Caco-2 (cell line): ENCODE results near the gene MCM3. TPM values are rescaled to one million over a fixed set of nuclear protein-coding genes. Genes with fewer than 3 reads are reported as not detected.

Experiments
- BruUV-seq: library from RNA; stranded (reverse); fragments of 400-500 nt; replicated peaks from 2 replicates; lab custom pipeline; 2021; lab: Mats Ljungman, UMichigan
- CTCF ChIA-PET: fragments of 300-600 bp; sonication (Branson Sonifier 250); formaldehyde crosslinking; loops from one replicate; lab custom pipeline; 2022; ENCODE audit warnings: antibody characterized with exemption; lab: Charles Lee
- POLR2A ChIA-PET: fragments of 300-600 bp; sonication (Branson Sonifier 250); formaldehyde crosslinking; loops from one replicate; lab custom pipeline; 2022; ENCODE audit warnings: antibody characterized with exemption; lab: Charles Lee
- DNase-seq, 2 experiments: peaks; one replicate each; pipeline versions ENCODE4 v3.0.0 to v3.0.0-alpha.2; 2020 to 2022
- H3K27me3 ChIP-seq: replicated peaks from 2 replicates; pipeline ENCODE4 v1.6.0; 2011; ENCODE audit warnings: low read length; ENCODE audit not compliant: control insufficient read depth, insufficient read depth
- H3K36me3 ChIP-seq: 2 replicates; pipeline ENCODE4 v1.5.1; 2011; ENCODE audit warnings: low read length; ENCODE audit not compliant: control insufficient read depth, insufficient read depth
- H3K4me1 ChIP-seq: fragments of 250-450 bp; sonication (Bioruptor Pico); 2 replicates; pipeline ENCODE4 v1.5.1; 2020; ENCODE audit warnings: mild to moderate bottlenecking
- H3K4me3 ChIP-seq: 2 replicates; pipeline ENCODE4 v1.5.1; 2011; ENCODE audit warnings: low read depth, mild to moderate bottlenecking, control low read depth, low read length
- H3K9me3 ChIP-seq: fragments of 250-450 bp; sonication (Bioruptor Pico); 2 replicates; pipeline ENCODE4 v1.5.1; 2020; ENCODE audit warnings: mild to moderate bottlenecking, moderate library complexity
- H3K27ac Mint-ChIP-seq: one replicate; pipeline ENCODE4 v1.8.0; 2022; ENCODE audit warnings: mixed read lengths; ENCODE audit not compliant: unreplicated experiment
- H3K27me3 Mint-ChIP-seq: one replicate; pipeline ENCODE4 v1.8.0; 2022; ENCODE audit warnings: mixed read lengths; ENCODE audit not compliant: insufficient read depth, unreplicated experiment
- H3K36me3 Mint-ChIP-seq: one replicate; pipeline ENCODE4 v1.8.0; 2022; ENCODE audit warnings: mild to moderate bottlenecking, mixed read lengths; ENCODE audit not compliant: insufficient read depth, unreplicated experiment
- H3K4me1 Mint-ChIP-seq: one replicate; pipeline ENCODE4 v1.8.0; 2022; ENCODE audit warnings: low read depth, mixed read lengths; ENCODE audit not compliant: unreplicated experiment
- H3K4me3 Mint-ChIP-seq: one replicate; pipeline ENCODE4 v1.8.0; 2022; ENCODE audit warnings: mild to moderate bottlenecking, moderate library complexity, mixed read lengths; ENCODE audit not compliant: unreplicated experiment
- H3K9me3 Mint-ChIP-seq: one replicate; pipeline ENCODE4 v1.8.0; 2022; ENCODE audit warnings: mixed read lengths; ENCODE audit not compliant: unreplicated experiment
- intact Hi-C: fragments of 100-400 bp; cut with micrococcal nuclease; formaldehyde crosslinking; loops from one replicate; pipeline ENCODE4 v1.10.0; 2022; ENCODE audit not compliant: unreplicated experiment
- total RNA-seq: library from RNA; stranded (reverse); gene quantifications from 2 replicates; pipeline ENCODE4 v1.2.3, GENCODE V29; 2022
- TF ChIP-seq, protein P1 (sequence below), 2 experiments: fragments of 200-600 bp in 1 of 2; IDR thresholded peaks; 1 replicate in 1 of 2; 2 replicates in 1 of 2; pipeline versions ENCODE4 v1.5.1 to v1.8.0; 2011 to 2022; ENCODE audit warnings: antibody characterized with exemption in 1 of 2, control low read depth in 1 of 2, inconsistent platforms in 1 of 2, low read depth in 1 of 2, low read length in 1 of 2, mild to moderate bottlenecking in 1 of 2, moderate library complexity in 1 of 2; ENCODE audit not compliant: insufficient read depth in 1 of 2, severe bottlenecking in 1 of 2, unreplicated experiment in 1 of 2

Gene MCM3
- total RNA-seq, 1 experiment from 2014 or later = 151 TPM

DNA sequence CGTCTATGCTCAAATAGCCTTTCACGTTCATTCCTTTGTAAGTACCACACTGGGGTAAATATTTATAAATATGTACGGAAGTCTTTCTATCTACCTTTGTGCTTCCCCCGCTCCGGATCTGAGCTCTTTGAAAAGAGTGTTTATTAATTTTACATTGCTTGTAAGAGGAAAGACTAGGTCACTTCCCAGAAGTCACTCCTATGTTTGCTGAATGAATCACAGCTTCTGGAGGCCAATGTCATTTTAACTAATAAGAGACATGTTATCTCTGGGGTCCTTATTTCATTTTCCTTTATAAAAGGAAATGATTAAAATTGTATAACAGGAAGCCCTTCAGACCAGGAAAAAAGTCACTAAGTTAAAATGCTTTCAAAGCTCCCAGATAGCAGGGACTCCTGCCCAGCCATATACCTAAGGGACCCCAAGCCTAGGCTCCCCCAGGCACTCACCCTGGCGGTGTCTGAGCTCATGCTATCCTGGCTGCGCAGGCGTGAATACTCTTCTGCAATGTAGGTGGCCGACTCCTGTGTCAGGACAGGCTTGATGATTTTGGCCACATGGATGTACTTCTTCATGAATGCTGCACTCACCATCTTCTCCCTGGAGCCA, 12.6 kb downstream of the MCM3 start:
- ChIA-PET CTCF (no interaction called here), POLR2A (no interaction called here)
- H3K4me1 ChIP-seq = no peaks in the 10 kb centered on the region
- Mint-ChIP-seq H3K9me3 (no peaks in the 10 kb centered on the region), H3K36me3 (peaks cover 91% of the 10 kb centered on the region), H3K4me3 (no peak overlapping the region), H3K27me3 (no peaks in the 10 kb centered on the region), H3K4me1 (no peaks in the 10 kb centered on the region), H3K27ac (no peak overlapping the region)
- H3K27me3 ChIP-seq = no peaks in the 10 kb centered on the region
- H3K9me3 ChIP-seq = no peaks in the 10 kb centered on the region
- TF ChIP-seq, protein P1, sequence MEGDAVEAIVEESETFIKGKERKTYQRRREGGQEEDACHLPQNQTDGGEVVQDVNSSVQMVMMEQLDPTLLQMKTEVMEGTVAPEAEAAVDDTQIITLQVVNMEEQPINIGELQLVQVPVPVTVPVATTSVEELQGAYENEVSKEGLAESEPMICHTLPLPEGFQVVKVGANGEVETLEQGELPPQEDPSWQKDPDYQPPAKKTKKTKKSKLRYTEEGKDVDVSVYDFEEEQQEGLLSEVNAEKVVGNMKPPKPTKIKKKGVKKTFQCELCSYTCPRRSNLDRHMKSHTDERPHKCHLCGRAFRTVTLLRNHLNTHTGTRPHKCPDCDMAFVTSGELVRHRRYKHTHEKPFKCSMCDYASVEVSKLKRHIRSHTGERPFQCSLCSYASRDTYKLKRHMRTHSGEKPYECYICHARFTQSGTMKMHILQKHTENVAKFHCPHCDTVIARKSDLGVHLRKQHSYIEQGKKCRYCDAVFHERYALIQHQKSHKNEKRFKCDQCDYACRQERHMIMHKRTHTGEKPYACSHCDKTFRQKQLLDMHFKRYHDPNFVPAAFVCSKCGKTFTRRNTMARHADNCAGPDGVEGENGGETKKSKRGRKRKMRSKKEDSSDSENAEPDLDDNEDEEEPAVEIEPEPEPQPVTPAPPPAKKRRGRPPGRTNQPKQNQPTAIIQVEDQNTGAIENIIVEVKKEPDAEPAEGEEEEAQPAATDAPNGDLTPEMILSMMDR (IDR thresholded peaks at IDR 0.05; ENCODE audit: insufficient read depth in 1 of 2, low read depth in 1 of 2, low read length in 1 of 2, severe bottlenecking in 1 of 2, unreplicated experiment in 1 of 2) = no peak
- no peak overlapping the region for H3K4me3 ChIP-seq
- intact Hi-C loops = no loop called here
- no peak for DNase-seq
- peaks cover 4% of the 10 kb centered on the region for H3K36me3 ChIP-seq
- no TSS peak for BruUV-seq

DNA sequence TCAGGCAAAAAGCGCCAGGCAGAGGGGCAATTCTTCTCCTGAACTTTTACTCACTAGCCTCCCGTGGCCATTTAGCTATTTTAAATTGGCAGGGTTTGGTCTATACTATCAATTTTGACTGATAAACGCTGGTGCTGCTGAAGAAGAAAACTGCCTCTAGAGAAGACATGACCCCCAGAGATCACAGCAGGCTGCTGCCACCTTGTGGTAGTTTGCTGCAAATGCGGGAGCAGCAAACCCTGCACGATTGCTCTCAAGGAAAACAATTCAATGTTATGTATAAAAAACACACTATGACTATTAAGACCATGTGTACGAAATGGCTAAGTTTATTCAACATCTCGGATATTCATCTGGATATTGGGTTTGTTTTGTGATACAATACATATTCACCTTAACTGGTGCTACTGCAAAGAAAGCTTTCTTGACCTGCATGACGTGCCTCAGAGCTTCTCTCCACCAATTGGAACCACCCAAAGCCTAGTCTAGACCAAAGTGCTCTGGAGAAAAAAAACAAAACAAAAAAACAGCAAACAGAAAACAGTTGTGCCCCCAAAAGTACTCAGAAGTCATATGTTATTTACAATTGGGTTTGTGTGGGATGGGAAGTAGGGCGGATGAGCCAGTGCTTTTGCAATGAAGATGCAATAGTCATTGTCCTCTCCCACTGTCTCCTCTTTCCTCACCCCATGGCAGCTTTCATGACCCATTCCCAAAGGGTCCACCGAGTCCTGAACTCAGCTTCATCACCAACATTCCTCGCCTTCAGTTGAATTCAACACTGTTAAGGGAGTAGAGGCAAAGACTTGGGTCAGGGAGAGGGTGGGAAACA, 20.6 kb downstream of the MCM3 start:
- no peak overlapping the region for H3K27ac Mint-ChIP-seq
- peaks cover 78% of the 10 kb centered on the region for H3K36me3 Mint-ChIP-seq
- no peak overlapping the region for H3K4me3 ChIP-seq
- H3K27me3 ChIP-seq = no peaks in the 10 kb centered on the region
- H3K4me1 Mint-ChIP-seq = no peaks in the 10 kb centered on the region
- POLR2A ChIA-PET = no interaction called here
- no peaks in the 10 kb centered on the region for H3K9me3 Mint-ChIP-seq
- DNase-seq = peak; percentile 54 to 72
- H3K4me1 ChIP-seq = no peaks in the 10 kb centered on the region
- intact Hi-C loops = loop anchor here (1.0 kb wide), 3 partner anchors 30 to 201 kb away; no protein-coding TSS in a partner anchor
- H3K9me3 ChIP-seq = no peaks in the 10 kb centered on the region
- TSS peak; percentile 83 for BruUV-seq
- H3K36me3 ChIP-seq = peaks cover 2% of the 10 kb centered on the region; the same call in 1 of the 2 replicates
- TF ChIP-seq, protein P1 (IDR thresholded peaks at IDR 0.05; ENCODE audit: insufficient read depth in 1 of 2, low read depth in 1 of 2, low read length in 1 of 2, severe bottlenecking in 1 of 2, unreplicated experiment in 1 of 2) = peak; percentile 83 to 91
- no peaks in the 10 kb centered on the region for H3K27me3 Mint-ChIP-seq
- H3K4me3 Mint-ChIP-seq = no peak overlapping the region
- CTCF ChIA-PET = interaction anchor here (0.6 to 1.1 kb wide), 5 partner anchors 11 to 101 kb away, joined by 3 to 4 read pairs (median 3); no protein-coding TSS in a partner anchor

DNA sequence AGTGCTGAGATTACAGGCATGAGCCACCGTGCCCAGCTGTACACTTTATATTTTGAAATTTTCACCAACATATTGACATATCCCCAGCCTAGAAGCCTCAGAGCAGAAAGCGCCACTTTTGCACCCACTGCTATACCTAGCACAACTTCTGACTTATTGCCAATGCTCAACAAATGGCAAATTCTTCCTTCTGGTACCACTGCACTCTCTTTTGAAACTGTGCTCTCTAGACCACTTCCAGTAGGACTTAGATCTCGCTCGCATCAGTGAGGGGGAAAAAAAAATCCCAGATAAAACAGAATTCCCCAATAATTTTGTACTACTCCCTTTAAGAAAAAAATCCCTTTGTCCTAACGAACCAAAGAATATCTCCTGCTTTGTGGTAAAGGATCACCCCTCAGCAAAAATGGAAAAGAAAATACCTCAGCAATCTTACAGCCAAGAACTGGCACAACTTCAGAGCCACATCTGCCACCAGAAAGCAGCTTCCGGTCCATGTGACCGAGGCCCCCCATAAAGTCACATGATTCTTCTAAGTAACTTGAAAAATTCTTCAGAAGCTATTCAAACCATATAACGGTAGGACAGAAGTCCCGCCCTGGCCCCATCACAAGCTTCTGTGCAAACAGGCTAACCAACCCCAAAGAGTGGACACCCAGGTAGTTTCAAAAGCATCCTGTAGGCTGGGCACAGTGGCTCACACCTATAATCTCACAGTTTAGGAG, 21.8 kb downstream of the MCM3 start:
- peaks cover 68% of the 10 kb centered on the region for H3K36me3 Mint-ChIP-seq
- no TSS peak for BruUV-seq
- H3K36me3 ChIP-seq = 0 out of 2 replicates have a peak, but pooled peaks cover 2% of the 10 kb centered on the region
- CTCF ChIA-PET = interaction anchor here (1.1 kb wide), 1 partner anchor 17 kb away, joined by 3 read pairs; no protein-coding TSS in a partner anchor
- H3K4me3 Mint-ChIP-seq = no peak overlapping the region
- no peaks in the 10 kb centered on the region for H3K27me3 Mint-ChIP-seq
- DNase-seq = no peak
- TF ChIP-seq, protein P1 (IDR thresholded peaks at IDR 0.05; ENCODE audit: insufficient read depth in 1 of 2, low read depth in 1 of 2, low read length in 1 of 2, severe bottlenecking in 1 of 2, unreplicated experiment in 1 of 2) = no peak
- H3K27me3 ChIP-seq = no peaks in the 10 kb centered on the region
- no peaks in the 10 kb centered on the region for H3K9me3 Mint-ChIP-seq
- H3K9me3 ChIP-seq = no peaks in the 10 kb centered on the region
- no peaks in the 10 kb centered on the region for H3K4me1 Mint-ChIP-seq
- H3K4me1 ChIP-seq = no peaks in the 10 kb centered on the region
- no peak overlapping the region for H3K27ac Mint-ChIP-seq
- H3K4me3 ChIP-seq = no peak overlapping the region
- POLR2A ChIA-PET = no interaction called here
- intact Hi-C loops = loop anchor here (1.0 kb wide), 3 partner anchors 28 to 199 kb away; no protein-coding TSS in a partner anchor
